B cell (primary cell): ENCODE results near the gene C19orf85. TPM values are rescaled to one million over a fixed set of nuclear protein-coding genes. Genes with fewer than 3 reads are reported as not detected.

Experiments used
- ATAC-seq: fragments of 200-7000 bp; cut with Tn5 transposase; one replicate; pipeline ENCODE4 v1.10.0; 2021; ENCODE audit warnings: low read depth, mild to moderate bottlenecking, moderate number of reproducible peaks, moderate library complexity
- CTCF ChIA-PET: fragments of 350-600 bp; sonication (Branson Sonifier 250); formaldehyde crosslinking; loops from one replicate; lab custom pipeline; 2021; ENCODE audit warnings: antibody characterized with exemption, inconsistent platforms; lab: Charles Lee
- POLR2A ChIA-PET: fragments of 350-600 bp; sonication (Branson Sonifier 250); formaldehyde crosslinking; loops from one replicate; lab custom pipeline; 2021; ENCODE audit warnings: antibody characterized with exemption; lab: Charles Lee
- DNase-seq: peaks from one replicate; pipeline ENCODE4 v3.0.0; 2013
- H2AFZ ChIP-seq: 2 replicates; pipeline ENCODE4 v1.6.1; 2012; ENCODE audit warnings: mild to moderate bottlenecking, low read depth, low read length; ENCODE audit not compliant: insufficient read depth, poor library complexity, severe bottlenecking
- H3K27ac ChIP-seq, 2 donors: 1 replicate in 1 of 2; 2 replicates in 1 of 2; pipeline ENCODE4 v1.5.1; 2012 to 2013; ENCODE audit warnings: low read length in 2 of 2, mild to moderate bottlenecking in 2 of 2, moderate library complexity in 1 of 2
- H3K27me3 ChIP-seq, 4 experiments: fragments of 200-600 bp in 1 of 4; sonication (generic) in 1 of 4; replicated peaks in 1 of 4; 1 replicate in 2 of 4; 2 replicates in 2 of 4; pipeline versions ENCODE4 v1.6.1 to v1.7.0; 2013 to 2016; ENCODE audit warnings: low read length in 3 of 4, mild to moderate bottlenecking in 2 of 4, mixed read lengths in 1 of 4, moderate library complexity in 1 of 4; ENCODE audit not compliant: insufficient read depth in 4 of 4, control insufficient read depth in 3 of 4; ENCODE audit errors: control extremely low read depth in 1 of 4
- H3K36me3 ChIP-seq, 2 experiments: replicated peaks in 1 of 2; 1 replicate in 1 of 2; 2 replicates in 1 of 2; pipeline versions ENCODE4 v1.6.1 to v1.7.1; 2013; ENCODE audit warnings: low read length in 1 of 2; ENCODE audit not compliant: insufficient read depth in 2 of 2, control insufficient read depth in 1 of 2; ENCODE audit errors: control extremely low read depth in 1 of 2, extremely low read depth in 1 of 2
- H3K4me1 ChIP-seq, 2 donors: fragments of 200-600 bp in 1 of 2; sonication (generic) in 1 of 2; 1 replicate in 1 of 2; 2 replicates in 1 of 2; pipeline versions ENCODE4 v1.5.1 to v1.6.1; 2013 to 2017; ENCODE audit warnings: low read length in 2 of 2; ENCODE audit not compliant: control insufficient read depth in 2 of 2, insufficient read depth in 2 of 2
- H3K4me2 ChIP-seq: replicated peaks from 2 replicates; pipeline ENCODE3; 2012; ENCODE audit warnings: mild to moderate bottlenecking, low read depth, low read length; ENCODE audit not compliant: poor library complexity, severe bottlenecking
- H3K4me3 ChIP-seq, 5 experiments: fragments of 200-600 bp in 1 of 5; sonication (generic) in 1 of 5; 1 replicate in 3 of 5; 2 replicates in 2 of 5; pipeline versions ENCODE4 v1.5.1 to v1.7.0; 2011 to 2016; ENCODE audit warnings: low read length in 4 of 5, mild to moderate bottlenecking in 4 of 5, low read depth in 2 of 5, control low read depth in 1 of 5, moderate library complexity in 1 of 5; ENCODE audit not compliant: insufficient read depth in 1 of 5; ENCODE audit errors: control extremely low read depth in 1 of 5, extremely low read depth in 1 of 5
- H3K79me2 ChIP-seq: fragments of 200-600 bp; sonication (generic); one replicate; pipeline ENCODE4 v1.6.0; 2016; ENCODE audit warnings: low read length; ENCODE audit not compliant: control insufficient read depth, insufficient read depth
- H3K9ac ChIP-seq: fragments of 200-600 bp; sonication (generic); 2 replicates; pipeline ENCODE4 v1.6.1; 2017; ENCODE audit warnings: mild to moderate bottlenecking, low read length, moderate library complexity
- H3K9me3 ChIP-seq, 3 donors: one replicate each; pipeline versions ENCODE4 v1.6.1 to v1.7.1; 2013; ENCODE audit warnings: low read length in 2 of 3; ENCODE audit not compliant: control insufficient read depth in 2 of 3, insufficient read depth in 1 of 3; ENCODE audit errors: control extremely low read depth in 1 of 3
- H4K20me1 ChIP-seq: 2 replicates; pipeline ENCODE4 v1.6.0; 2012; ENCODE audit warnings: mild to moderate bottlenecking, low read length; ENCODE audit not compliant: insufficient read depth, control insufficient read depth, poor library complexity, severe bottlenecking
- H3K27ac Mint-ChIP-seq: one replicate; pipeline ENCODE4 v1.8.0; 2021; ENCODE audit warnings: mixed read lengths
- H3K27me3 Mint-ChIP-seq: one replicate; pipeline ENCODE4 v1.8.0; 2021; ENCODE audit warnings: mixed read lengths
- H3K4me1 Mint-ChIP-seq: one replicate; pipeline ENCODE4 v1.8.0; 2021; ENCODE audit warnings: mixed read lengths
- H3K4me3 Mint-ChIP-seq: one replicate; pipeline ENCODE4 v1.8.0; 2021; ENCODE audit warnings: mixed read lengths
- H3K9me3 Mint-ChIP-seq: one replicate; pipeline ENCODE4 v1.8.0; 2022; ENCODE audit warnings: mixed read lengths; ENCODE audit not compliant: insufficient read depth
- CTCF ChIP-seq: fragments of 200-600 bp; IDR thresholded peaks from one replicate; pipeline ENCODE4 v1.8.0; 2022; ENCODE audit warnings: antibody characterized with exemption, mild to moderate bottlenecking
- EZH2 ChIP-seq: IDR thresholded peaks from 2 replicates; pipeline ENCODE4 v1.6.1; 2012; ENCODE audit warnings: borderline replicate concordance, low read depth, mild to moderate bottlenecking, moderate library complexity, low read length; ENCODE audit not compliant: insufficient read depth, poor library complexity, severe bottlenecking
- WGBS: methylation state at CpG from one replicate; pipeline ENCODE4 v1.1.5; 2013; ENCODE audit warnings: missing lambda C conversion rate; ENCODE audit not compliant: insufficient coverage; 5-methylcytosine and 5-hydroxymethylcytosine counted together
- intact Hi-C: fragments of 100-400 bp; cut with micrococcal nuclease; formaldehyde crosslinking; loops from one replicate; pipeline ENCODE4 v1.10.0; 2022
- polyA plus RNA-seq: library from polyadenylated mRNA; depleted of rRNA; stranded (reverse); fragments of >200 nt; gene quantifications from 2 replicates; pipeline ENCODE4 v1.2.3, GENCODE V29; 2012
- total RNA-seq, 2 donors: library from RNA; stranded (reverse); fragments of 120-200 nt in 1 of 2; gene quantifications; 1 replicate in 1 of 2; 2 replicates in 1 of 2; pipeline versions ENCODE4 v1.2.3 to v1.2.4, GENCODE V29; 2013 to 2022

Gene C19orf85
- total and polyA plus RNA-seq, 2 donors (not counting 1 experiment from before 2014, with no cell fraction given): not detected

GRCh38 chr19:55479451-55480230 is 15.1 kb upstream of the C19orf85 start:
- DNase-seq: no peak
- ChIA-PET CTCF (interaction anchor here (0.7 to 2.2 kb wide), 3 partner anchors 12 to 24 kb away, joined by 3 to 9 read pairs (median 7); no protein-coding TSS in a partner anchor), POLR2A (no interaction called here)
- ATAC-seq: no peak
- H3K36me3 ChIP-seq: peaks cover 0 to 2% of the 10 kb centered on the region in 2 experiments
- Mint-ChIP-seq H3K27me3 (no peaks in the 10 kb centered on the region), H3K27ac (peak overlapping the region; percentile 47), H3K4me1 (peaks cover 38% of the 10 kb centered on the region), H3K9me3 (no peaks in the 10 kb centered on the region), H3K4me3 (peak overlapping the region; percentile 18)
- no peak overlapping the region for H3K9ac ChIP-seq
- no peak overlapping the region for H3K4me2 ChIP-seq
- H3K27me3 ChIP-seq: no peaks in the 10 kb centered on the region
- no peak overlapping the region for H2AFZ ChIP-seq
- intact Hi-C loops: no loop called here
- no peaks in the 10 kb centered on the region for H3K9me3 ChIP-seq
- H4K20me1 ChIP-seq: peaks cover 39% of the 10 kb centered on the region
- H3K27ac ChIP-seq: no peak overlapping the region
- H3K4me1 ChIP-seq: peaks cover 25 to 34% of the 10 kb centered on the region in 2 donors
- peaks cover 34% of the 10 kb centered on the region for H3K79me2 ChIP-seq
- no peak overlapping the region for H3K4me3 ChIP-seq
- no peak for TF ChIP-seq CTCF
- no peak for TF ChIP-seq EZH2
- WGBS: 72% methylated on average over 13 of the region's 15 CpGs

GRCh38 chr19:55479045-55479444 is 14.5 kb upstream of the C19orf85 start:
- no peak for ATAC-seq
- no peak for DNase-seq
- H3K4me3 Mint-ChIP-seq: peak overlapping the region; percentile 69
- Histone ChIP-seq H3K36me3 (peaks cover 0 to 2% of the 10 kb centered on the region in 2 experiments), H3K27me3 (no peaks in the 10 kb centered on the region), H3K79me2 (peaks cover 34% of the 10 kb centered on the region), H3K4me3 (no peak overlapping the region), H3K27ac (no peak overlapping the region), H3K4me2 (no peak overlapping the region), H3K9ac (no peak overlapping the region), H2AFZ (no peak overlapping the region), H3K9me3 (no peaks in the 10 kb centered on the region), H3K4me1 (peaks cover 20 to 28% of the 10 kb centered on the region in 2 donors), H4K20me1 (peaks cover 33% of the 10 kb centered on the region)
- WGBS: 95% methylated on average over 16 of the region's 17 CpGs
- H3K9me3 Mint-ChIP-seq: no peaks in the 10 kb centered on the region
- POLR2A ChIA-PET: no interaction called here
- no peaks in the 10 kb centered on the region for H3K27me3 Mint-ChIP-seq
- intact Hi-C loops: no loop called here
- CTCF ChIA-PET: interaction anchor here (1.8 to 2.2 kb wide), 2 partner anchors 11 to 25 kb away, joined by 7 to 9 read pairs; no protein-coding TSS in a partner anchor
- H3K27ac Mint-ChIP-seq: peak overlapping the region; percentile 32
- H3K4me1 Mint-ChIP-seq: peaks cover 34% of the 10 kb centered on the region
- TF ChIP-seq EZH2: no peak
- no peak for TF ChIP-seq CTCF
